Measurements from ENCODE around the gene ABCD2.

DNA sequence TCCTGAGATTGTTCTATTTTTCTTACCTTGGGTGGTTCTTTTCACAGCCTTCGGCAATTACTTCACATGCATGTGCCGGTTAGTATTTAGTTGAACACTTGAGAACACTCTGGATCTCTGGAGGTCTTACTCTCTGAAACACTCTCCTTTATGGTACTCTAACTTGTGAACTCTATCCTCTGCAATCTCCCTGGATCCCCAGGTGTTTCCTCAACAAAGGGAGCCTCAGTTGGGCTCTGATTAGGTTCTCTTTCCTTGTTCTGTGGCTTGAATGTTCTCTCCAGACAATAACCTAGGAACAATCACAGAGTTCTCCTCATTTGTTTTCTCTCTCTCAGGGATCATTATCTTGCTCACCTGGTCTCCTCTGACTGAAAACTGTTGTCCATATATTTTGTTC lies 40.5 kb upstream of the ABCD2 start:
- TF ChIP-seq, protein P1, sequence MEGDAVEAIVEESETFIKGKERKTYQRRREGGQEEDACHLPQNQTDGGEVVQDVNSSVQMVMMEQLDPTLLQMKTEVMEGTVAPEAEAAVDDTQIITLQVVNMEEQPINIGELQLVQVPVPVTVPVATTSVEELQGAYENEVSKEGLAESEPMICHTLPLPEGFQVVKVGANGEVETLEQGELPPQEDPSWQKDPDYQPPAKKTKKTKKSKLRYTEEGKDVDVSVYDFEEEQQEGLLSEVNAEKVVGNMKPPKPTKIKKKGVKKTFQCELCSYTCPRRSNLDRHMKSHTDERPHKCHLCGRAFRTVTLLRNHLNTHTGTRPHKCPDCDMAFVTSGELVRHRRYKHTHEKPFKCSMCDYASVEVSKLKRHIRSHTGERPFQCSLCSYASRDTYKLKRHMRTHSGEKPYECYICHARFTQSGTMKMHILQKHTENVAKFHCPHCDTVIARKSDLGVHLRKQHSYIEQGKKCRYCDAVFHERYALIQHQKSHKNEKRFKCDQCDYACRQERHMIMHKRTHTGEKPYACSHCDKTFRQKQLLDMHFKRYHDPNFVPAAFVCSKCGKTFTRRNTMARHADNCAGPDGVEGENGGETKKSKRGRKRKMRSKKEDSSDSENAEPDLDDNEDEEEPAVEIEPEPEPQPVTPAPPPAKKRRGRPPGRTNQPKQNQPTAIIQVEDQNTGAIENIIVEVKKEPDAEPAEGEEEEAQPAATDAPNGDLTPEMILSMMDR (conservative IDR thresholded peaks at IDR 0.05; ENCODE audit: low read length) = no peak
- no peak for TF ChIP-seq EZH2phosphoT487 (IDR thresholded peaks at IDR 0.05; ENCODE audit: borderline replicate concordance)

Data from Loucy (cell line).